PC-3 (cell line): ENCODE data around the gene ZDBF2. TPM values are rescaled to one million over a fixed set of nuclear protein-coding genes. Genes with fewer than 3 reads are reported as not detected.

Source experiments
- ATAC-seq: fragments of 200-7000 bp; cut with Tn5 transposase; 2 replicates; pipeline ENCODE4 v1.9.1; 2020; ENCODE audit warnings: mild to moderate bottlenecking, moderate library complexity
- BruUV-seq: library from RNA; stranded (reverse); fragments of 400-500 nt; replicated peaks from 2 replicates; lab custom pipeline; 2021; lab: Mats Ljungman, UMichigan
- CTCF ChIA-PET: fragments of 300-600 bp; sonication (Branson Sonifier 250); formaldehyde crosslinking; loops from one replicate; lab custom pipeline; 2022; ENCODE audit warnings: antibody characterized with exemption; lab: Charles Lee
- POLR2A ChIA-PET: fragments of 300-600 bp; sonication (Branson Sonifier 250); formaldehyde crosslinking; loops from one replicate; lab custom pipeline; 2022; ENCODE audit warnings: antibody characterized with exemption; ENCODE audit not compliant: unreplicated experiment; lab: Charles Lee
- DNase-seq: peaks from one replicate; pipeline ENCODE4 v3.0.0-alpha.2; 2015
- H2AFZ ChIP-seq: fragments of 300-600 bp; sonication (generic); 2 replicates; pipeline ENCODE4 v1.6.0; 2016; ENCODE audit warnings: antibody characterized with exemption, low read length
- H3F3A ChIP-seq: fragments of 300-600 bp; sonication (generic); one replicate; pipeline ENCODE4 v1.6.0; 2017; ENCODE audit warnings: antibody characterized with exemption, low read length, control low read depth, mild to moderate bottlenecking; ENCODE audit not compliant: unreplicated experiment
- H3K27ac ChIP-seq: fragments of 300-600 bp; sonication (generic); 2 replicates; pipeline ENCODE4 v1.5.1; 2016; ENCODE audit warnings: mild to moderate bottlenecking, low read length
- H3K27me3 ChIP-seq: fragments of 300-600 bp; sonication (generic); 2 replicates; pipeline ENCODE4 v1.6.1; 2016; ENCODE audit warnings: low read length, mixed read lengths
- H3K36me3 ChIP-seq: fragments of 300-600 bp; sonication (generic); 2 replicates; pipeline ENCODE4 v1.6.1; 2016; ENCODE audit warnings: low read depth, mixed run types, low read length, mixed read lengths
- H3K4me1 ChIP-seq: fragments of 300-600 bp; sonication (generic); 2 replicates; pipeline ENCODE4 v1.5.1; 2016; ENCODE audit warnings: low read length; ENCODE audit not compliant: insufficient read depth
- H3K4me2 ChIP-seq: fragments of 300-600 bp; sonication (generic); 2 replicates; pipeline ENCODE4 v1.6.0; 2016; ENCODE audit warnings: low read length
- H3K4me3 ChIP-seq: fragments of 300-600 bp; sonication (generic); 2 replicates; pipeline ENCODE4 v1.5.1; 2016; ENCODE audit warnings: mild to moderate bottlenecking, low read length, mixed read lengths
- H3K79me2 ChIP-seq: fragments of 300-600 bp; sonication (generic); 2 replicates; pipeline ENCODE4 v1.6.1; 2017; ENCODE audit warnings: low read length, mixed read lengths
- H3K9ac ChIP-seq: fragments of 300-600 bp; sonication (generic); 2 replicates; pipeline ENCODE4 v1.6.0; 2016; ENCODE audit warnings: mild to moderate bottlenecking, low read length
- H3K9me2 ChIP-seq: fragments of 300-600 bp; sonication (generic); replicated peaks from 2 replicates; pipeline ENCODE4 v1.6.1; 2016; ENCODE audit warnings: mixed run types, low read length, mixed read lengths
- H3K9me3 ChIP-seq: fragments of 300-600 bp; sonication (generic); 2 replicates; pipeline ENCODE4 v1.6.1; 2016; ENCODE audit warnings: low read length, mixed read lengths
- H4K20me1 ChIP-seq: fragments of 300-600 bp; sonication (generic); 2 replicates; pipeline ENCODE4 v1.6.1; 2016; ENCODE audit warnings: low read length, mixed read lengths
- EZH2 ChIP-seq: fragments of 300-600 bp; sonication (generic); IDR thresholded peaks from one replicate; pipeline ENCODE4 v1.6.1; 2017; ENCODE audit warnings: antibody characterized with exemption, mild to moderate bottlenecking, low read length; ENCODE audit not compliant: unreplicated experiment
- EZH2phosphoT487 ChIP-seq: fragments of 300-600 bp; sonication (generic); IDR thresholded peaks from 2 replicates; pipeline ENCODE4 v1.6.1; 2018; ENCODE audit warnings: mild to moderate bottlenecking, antibody characterized with exemption, low read length, borderline replicate concordance
- intact Hi-C: fragments of 100-400 bp; cut with micrococcal nuclease; formaldehyde crosslinking; loops from 2 replicates; pipeline ENCODE4 v1.9.0; 2023
- total RNA-seq: library from RNA; depleted of rRNA; stranded (reverse); fragments of >200 nt; gene quantifications from 2 replicates; pipeline ENCODE4 v1.2.3, GENCODE V29; 2014; rRNA removed
- TF ChIP-seq, protein P1 (sequence below): fragments of 300-600 bp; sonication (generic); conservative IDR thresholded peaks from 2 replicates; pipeline ENCODE4 v1.5.1; 2017; ENCODE audit warnings: antibody characterized with exemption, low read depth, mild to moderate bottlenecking, low read length

ZDBF2 gene
- total RNA-seq, 1 experiment from 2014 or later, result 4.2 TPM

DNA sequence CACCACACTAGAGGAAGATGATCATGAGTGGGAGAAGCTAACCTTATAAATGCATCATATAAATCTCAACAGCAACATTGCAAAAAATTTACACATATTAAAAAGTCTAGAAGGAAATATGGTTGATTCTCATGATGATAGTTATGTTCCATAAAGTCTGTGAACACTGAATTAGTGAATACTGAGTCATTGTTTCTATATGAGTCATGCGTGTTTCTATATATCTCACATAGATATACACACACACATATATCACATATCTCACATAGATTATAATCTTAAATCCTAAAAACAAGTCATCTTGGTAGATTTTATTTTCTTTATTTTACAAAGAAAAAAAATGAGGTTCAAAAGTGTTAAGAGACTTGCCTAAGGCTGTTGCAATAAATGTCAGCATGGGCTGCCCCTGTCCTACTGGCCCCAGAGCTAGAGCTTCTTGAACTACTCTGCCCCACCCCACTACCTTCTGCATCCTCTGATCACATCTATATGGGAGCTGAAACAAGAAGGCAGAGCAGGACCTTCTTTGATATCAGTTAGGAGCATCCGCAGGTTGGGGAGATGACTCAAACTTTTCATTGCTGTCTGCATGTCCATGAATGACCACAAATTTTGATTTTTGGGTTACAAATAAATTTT, 87.1 kb downstream of the ZDBF2 start:
- Histone ChIP-seq H3K27ac (peak overlapping the region; percentile 39; the same call in 1 of the 2 replicates), H3K4me1 (peaks cover 8% of the 10 kb centered on the region; the same call in 1 of the 2 replicates), H3K9me3 (no peaks in the 10 kb centered on the region), H2AFZ (no peak overlapping the region), H3K27me3 (no peaks in the 10 kb centered on the region), H3K36me3 (no peaks in the 10 kb centered on the region), H3K4me3 (no peak overlapping the region), H3F3A (no peaks in the 10 kb centered on the region), H3K9ac (no peak overlapping the region), H3K79me2 (no peaks in the 10 kb centered on the region), H3K9me2 (no peaks in the 10 kb centered on the region), H3K4me2 (no peak overlapping the region), H4K20me1 (no peaks in the 10 kb centered on the region)
- DNase-seq (peak; percentile 82), ATAC-seq (peak; percentile 66)
- BruUV-seq, result no TSS peak
- intact Hi-C loops, result no loop called here
- TF ChIP-seq, protein P1, sequence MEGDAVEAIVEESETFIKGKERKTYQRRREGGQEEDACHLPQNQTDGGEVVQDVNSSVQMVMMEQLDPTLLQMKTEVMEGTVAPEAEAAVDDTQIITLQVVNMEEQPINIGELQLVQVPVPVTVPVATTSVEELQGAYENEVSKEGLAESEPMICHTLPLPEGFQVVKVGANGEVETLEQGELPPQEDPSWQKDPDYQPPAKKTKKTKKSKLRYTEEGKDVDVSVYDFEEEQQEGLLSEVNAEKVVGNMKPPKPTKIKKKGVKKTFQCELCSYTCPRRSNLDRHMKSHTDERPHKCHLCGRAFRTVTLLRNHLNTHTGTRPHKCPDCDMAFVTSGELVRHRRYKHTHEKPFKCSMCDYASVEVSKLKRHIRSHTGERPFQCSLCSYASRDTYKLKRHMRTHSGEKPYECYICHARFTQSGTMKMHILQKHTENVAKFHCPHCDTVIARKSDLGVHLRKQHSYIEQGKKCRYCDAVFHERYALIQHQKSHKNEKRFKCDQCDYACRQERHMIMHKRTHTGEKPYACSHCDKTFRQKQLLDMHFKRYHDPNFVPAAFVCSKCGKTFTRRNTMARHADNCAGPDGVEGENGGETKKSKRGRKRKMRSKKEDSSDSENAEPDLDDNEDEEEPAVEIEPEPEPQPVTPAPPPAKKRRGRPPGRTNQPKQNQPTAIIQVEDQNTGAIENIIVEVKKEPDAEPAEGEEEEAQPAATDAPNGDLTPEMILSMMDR, result no peak
- TF ChIP-seq EZH2 (no peak), EZH2phosphoT487 (no peak)
- POLR2A ChIA-PET, result no interaction called here
- CTCF ChIA-PET, result no interaction called here

Other genes with a start within 250 kb of the ZDBF2 start
- 8.8 and 9.7 TPM in 2 replicates for gene INO80D, start 188.5 kb upstream of the ZDBF2 start, total RNA-seq
- gene NDUFS1, start 115.2 kb upstream of the ZDBF2 start, total RNA-seq, result 80.7 and 110 TPM in 2 replicates
- gene EEF1B2, start 114.8 kb upstream of the ZDBF2 start, total RNA-seq, result 596 and 616 TPM in 2 replicates
- gene ADAM23, start 168.9 kb downstream of the ZDBF2 start, total RNA-seq, result 0.22 and 0.69 TPM in 2 replicates